HG03060 (cell line): Measurements from ENCODE around the gene CD300LF.

Experiments
- ATAC-seq: cut with Tn5 transposase; IDR thresholded peaks from one replicate; pipeline ENCODE4 v1.9.1; 2021; ENCODE audit warnings: low read depth, moderate number of reproducible peaks; ENCODE audit not compliant: unreplicated experiment

The CD300LF gene

DNA sequence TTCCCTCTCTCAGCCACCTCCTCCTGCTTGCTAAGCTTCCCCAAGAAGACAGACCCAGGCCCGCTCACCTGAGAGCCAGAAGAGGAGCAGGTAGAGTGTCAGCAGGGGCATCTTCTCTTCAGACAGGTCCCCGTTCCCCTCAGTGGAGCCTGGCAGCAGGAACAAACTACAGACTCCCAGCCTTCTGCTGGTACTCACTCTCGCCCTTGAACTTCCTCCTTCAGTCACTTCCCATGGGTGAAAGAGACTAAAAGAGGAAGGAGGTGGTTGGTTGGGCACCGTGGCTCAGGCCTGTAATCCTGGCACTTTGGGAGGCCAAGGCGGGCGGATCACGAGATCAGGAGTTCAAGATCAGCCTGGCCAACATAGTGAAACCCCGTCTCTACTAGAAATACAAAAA, at the start of gene CD300LF:
Gene CD300LF, minus strand, starts transcription at position 168 of the 400 bp plus-strand sequence. Its CDS starts 57 bp downstream, at position 111.
- ATAC-seq, result no peak

DNA sequence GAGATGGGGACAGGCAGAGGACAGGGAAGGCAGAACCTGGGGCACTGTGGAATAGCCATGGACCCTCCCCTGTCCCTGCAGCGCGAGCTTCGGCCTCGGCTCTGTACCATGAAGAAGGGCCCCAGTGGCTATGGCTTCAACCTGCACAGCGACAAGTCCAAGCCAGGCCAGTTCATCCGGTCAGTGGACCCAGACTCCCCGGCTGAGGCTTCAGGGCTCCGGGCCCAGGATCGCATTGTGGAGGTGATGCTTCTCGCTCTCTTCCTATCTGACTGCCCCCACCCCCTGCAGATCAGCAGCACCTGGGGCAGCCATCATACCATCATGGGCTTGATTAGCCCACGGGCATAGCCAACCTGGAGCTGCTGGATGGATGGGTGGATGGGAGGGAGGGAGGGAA, 49.2 kb upstream of the CD300LF start:
- ATAC-seq, result no peak

DNA sequence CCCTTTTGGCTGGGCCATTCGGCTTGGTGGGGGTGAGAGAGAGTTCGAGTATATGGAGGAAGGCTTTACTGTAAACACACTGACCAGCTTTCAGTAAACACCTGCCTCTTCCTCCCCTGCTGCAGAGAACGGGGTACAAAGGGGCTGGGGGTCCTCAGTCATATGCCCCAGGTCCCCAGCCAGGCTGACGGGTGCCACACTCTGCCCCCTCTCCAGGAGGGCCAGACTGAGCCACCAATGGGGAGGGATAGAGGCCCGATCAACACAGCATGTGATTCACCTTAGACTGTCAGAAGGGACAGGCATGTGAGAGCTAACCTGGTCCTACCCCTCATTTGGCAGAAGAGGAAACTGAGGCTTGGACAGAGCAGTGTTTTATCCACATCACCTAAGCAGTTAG, 48.7 kb upstream of the CD300LF start:
- no peak for ATAC-seq

DNA sequence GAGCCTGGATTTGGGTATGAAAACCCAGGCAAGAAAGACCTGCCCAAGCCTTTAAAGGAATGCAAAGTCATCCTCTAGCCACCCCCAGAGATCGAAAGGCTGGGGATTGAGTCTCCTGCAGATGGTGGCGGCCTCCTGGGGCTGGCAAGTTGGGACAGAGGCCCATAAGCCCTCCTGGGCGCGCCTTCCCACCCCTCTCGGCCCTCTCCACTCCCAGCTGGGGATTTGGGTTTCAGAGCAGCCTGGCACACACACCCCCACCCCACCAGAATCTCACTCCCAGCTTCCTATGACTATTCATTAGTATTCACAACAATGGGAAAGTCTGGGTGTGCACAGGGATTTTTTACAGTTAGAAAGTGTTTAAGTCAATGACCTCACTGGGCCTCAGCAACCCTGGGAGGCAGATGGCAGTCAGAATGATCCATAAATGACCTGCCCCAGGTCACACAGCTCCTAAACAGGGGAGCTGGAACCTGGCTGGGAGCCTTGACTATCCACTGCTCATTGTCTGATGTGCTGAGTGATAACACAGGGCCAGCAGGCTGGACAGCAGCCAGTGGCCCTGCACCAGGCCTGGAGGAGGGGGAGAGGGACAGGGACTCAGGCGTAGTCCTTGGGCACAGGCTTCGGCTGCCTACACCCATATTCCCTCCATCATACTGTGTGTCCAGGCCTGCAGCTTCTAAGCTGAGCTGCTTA, 47.8 kb upstream of the CD300LF start:
- ATAC-seq, result no peak

DNA sequence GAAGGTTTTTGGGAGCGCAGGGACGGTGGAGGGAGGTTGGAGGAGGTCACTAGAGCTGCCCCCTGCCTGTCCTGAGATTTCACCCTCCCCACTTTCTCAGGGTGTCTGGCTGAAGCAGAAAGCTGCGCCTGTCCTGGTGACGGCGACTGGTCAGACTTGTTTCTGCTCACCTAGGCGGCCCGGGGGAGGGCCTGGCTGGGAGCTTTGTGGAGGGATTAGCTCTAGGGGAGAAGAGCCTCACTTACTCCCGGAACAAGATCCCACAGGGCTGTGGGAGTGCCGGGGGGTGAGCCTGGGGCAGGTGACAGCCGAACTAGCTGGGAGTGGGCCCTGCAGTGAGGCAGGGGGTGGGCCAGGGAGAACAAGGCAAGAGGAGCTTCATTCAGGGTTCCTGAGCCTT, 47.2 kb upstream of the CD300LF start:
- ATAC-seq, result no peak

DNA sequence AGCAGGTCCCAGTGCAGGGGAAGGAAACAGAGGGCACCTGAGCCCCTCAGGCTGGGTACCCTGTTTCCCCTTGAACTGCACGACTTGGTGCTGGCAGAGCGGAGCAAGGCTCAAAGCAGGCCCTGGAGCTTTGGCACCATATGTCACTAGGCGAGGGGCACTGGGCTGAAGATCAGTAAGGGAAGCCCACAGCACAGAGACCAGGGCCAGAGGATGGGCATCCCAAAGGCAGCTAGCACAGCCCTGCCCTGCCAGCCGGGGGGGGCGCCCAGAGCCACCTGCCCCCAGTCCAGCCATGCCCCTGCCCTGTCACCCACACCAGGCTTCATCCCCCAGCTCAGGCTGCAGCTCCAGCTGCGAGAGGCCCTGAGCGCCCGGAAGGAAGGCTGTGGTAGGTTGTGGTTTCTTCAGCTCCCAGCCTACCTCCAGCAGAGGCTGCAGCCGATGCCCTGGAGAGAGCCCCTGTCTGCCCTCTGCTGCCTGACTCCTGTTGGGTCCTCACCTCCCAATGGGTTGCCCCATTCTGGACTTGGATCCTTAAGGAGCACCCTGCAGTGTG, 46.6 kb upstream of the CD300LF start:
- peak; percentile 59 for ATAC-seq

DNA sequence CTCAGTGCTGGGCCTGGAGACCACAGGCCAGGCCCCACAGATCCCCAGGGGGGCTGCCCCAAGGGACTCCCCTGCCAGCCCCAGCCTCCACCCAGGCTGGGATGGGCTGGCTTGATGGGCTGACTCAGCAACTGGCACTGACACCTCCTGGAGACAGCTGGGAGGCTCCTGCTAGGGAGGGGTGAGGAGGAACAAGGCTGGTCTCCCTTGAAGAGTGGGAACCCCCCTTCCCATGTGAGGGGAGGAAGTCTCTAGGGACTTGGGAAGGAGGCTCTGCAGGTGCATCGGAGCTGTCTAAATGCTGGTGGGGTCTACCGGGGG, 46.1 kb upstream of the CD300LF start:
- no peak for ATAC-seq

DNA sequence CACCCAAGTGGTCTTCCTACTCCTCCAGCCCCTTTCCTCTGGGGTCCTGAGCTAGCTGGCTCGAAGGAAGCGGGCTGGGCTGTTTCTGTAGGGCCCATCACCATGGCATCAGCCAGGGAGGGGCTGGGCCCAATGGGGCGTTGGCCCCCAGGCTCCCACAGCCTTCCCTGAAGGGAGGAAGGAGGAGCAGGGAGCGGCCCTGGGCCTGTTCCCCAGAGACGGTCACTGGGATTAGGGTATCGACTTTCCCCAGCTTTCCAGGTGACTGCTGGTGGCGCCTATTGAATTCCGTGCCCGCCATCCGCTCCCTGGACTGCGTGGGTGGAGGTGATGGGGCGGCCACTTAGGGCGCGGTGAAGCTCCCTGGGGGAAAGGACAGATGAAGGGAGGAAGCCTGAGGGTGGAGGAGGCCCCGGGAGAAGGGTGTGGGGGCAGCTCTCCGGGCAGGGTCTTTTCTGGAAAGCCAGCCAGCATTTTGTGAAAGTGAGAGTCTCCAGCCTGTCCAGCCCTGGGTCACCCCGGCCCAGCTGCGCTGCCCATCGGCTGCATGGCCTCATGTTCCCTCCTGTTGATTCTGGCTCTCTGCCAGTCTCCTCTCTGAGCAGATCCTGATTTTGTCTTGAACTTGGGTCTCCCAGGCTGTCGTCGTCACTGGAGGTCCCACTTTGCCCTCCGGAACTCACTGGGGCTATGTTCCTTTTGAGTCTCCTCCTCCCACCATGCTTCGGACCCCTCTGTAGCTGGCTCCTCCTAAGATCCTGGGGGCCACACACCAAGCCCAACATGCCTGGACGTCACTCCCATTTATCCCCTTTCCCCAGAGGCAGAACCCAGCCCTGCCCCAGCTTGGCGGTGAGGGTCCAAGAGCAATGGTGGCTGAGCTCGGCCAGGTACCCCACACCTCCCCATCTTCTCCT, 45.5 kb upstream of the CD300LF start:
- ATAC-seq, result no peak

DNA sequence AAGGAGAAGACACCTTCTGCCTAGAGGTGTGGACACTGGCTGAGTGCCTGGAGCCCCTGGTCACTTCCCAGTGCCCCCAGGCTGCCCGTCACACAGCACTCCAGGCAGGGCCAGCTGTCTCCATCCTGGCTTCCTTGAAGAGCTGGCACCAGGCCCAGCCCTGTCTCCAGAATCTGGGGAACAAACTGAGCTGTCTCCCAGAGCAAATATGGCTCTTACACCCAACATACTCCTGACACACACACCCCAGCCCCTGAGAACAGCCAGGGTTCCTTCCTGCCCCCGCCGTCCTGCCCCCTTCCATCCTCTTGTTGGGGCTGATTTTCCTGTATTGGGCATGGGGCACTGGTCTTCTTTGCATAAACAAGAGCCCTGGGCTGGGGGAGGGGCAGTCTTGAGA, 44.8 kb upstream of the CD300LF start:
- ATAC-seq, result no peak

DNA sequence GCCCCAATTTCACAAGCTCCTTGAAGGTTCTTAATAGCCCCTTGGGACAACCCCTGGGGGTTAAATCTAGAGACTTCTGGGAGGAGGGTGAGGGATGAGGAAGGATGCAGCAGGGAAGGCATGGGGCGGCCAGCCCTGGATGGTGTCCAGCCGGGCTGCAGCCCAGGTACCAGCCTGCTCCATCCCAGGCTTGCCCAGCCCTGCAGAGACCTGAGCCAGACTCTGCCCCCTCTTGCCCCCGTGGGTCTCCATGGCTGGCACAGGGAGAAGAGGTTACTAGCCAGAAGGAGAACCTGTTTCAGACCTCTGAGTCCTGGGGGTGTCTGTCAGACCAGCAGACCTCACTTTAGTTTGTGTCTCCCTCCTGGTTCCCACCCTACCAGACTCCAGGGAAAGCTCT, 44.2 kb upstream of the CD300LF start:
- no peak for ATAC-seq

DNA sequence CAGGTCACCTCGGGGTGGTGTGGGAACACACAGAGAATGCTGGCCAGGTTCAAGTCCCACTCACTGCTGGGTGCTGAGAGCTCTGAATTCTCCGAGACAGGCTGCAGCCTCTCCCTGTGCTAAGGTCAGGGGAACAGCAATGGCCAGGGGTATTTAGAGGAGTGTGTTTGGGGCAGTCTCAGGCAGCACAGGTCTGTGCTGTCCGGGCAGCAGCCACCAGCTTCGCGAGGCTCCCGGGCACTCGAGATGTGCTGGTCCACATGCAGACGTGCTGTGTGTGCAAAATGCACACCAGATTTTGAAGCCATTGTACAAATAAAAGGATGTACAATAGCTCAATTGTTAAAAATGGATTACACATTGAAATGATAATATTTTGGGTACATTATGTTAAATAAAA, 42.8 kb upstream of the CD300LF start:
- no peak for ATAC-seq

DNA sequence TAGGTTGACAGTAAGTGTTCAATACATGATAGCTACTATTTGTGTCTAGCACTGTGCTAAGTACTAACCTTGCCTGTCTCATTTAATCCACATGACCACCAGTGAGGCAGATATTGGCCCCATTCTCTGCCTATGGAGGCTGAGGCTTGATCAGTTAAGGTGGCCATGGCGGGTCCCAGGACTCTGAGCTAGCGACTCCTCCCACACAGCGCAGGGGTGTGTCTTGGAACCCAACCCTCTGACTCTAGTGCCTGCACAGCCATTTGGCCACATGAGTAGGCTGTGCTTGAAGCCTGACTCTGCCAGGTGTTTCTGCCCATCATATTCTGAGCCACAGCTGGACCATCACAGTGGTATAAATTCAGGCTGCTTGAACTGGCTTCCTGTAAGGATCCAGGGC, 42.1 kb upstream of the CD300LF start:
- ATAC-seq, result no peak

DNA sequence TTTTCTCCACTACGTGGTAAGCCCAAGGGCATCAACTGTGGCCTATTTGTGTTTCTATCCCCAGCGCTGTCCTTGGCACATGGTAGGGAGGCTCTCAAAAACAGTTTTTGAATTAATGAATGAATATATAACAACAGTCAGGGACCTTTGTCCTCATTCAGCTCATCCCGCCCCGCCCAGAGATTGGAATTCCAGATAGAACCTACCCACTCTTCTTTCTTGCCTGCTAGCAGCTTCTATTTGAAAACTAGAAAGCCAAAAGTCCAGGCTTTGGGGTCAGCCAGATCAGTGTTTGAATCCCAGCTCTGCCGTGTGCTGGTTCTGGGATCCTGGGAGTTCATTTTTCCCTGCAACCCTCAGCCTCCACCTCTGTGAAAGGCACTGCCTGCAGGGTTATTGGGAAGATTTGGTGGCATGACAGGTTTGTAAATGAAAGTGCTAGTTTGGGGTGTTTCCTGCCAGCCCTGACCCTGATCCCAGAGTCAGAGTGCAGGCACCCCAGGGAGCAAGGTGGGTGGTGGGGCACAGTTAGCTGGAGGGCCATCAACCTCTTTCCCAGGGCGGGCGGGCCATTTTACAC, 40.2 kb upstream of the CD300LF start:
- no peak for ATAC-seq

DNA sequence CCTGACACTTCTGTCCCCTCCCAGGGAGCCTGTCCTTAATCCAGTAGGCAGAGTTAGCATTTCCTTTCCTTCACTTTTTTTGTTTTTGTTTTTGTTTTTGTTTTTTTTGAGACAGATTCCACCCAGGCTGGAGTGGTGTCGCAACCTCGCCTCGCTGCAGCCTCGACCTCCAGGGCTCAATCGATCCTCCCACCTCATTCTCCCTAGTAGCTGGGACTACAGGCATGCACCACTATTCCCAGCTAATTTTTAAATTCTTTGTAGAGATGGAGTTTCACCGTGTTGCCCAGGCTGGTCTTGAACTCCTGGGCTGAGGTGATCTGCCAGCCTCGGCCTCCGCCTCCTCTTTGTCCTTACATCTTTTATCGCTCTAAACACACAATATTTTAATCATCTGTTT, 39.7 kb upstream of the CD300LF start:
- no peak for ATAC-seq

DNA sequence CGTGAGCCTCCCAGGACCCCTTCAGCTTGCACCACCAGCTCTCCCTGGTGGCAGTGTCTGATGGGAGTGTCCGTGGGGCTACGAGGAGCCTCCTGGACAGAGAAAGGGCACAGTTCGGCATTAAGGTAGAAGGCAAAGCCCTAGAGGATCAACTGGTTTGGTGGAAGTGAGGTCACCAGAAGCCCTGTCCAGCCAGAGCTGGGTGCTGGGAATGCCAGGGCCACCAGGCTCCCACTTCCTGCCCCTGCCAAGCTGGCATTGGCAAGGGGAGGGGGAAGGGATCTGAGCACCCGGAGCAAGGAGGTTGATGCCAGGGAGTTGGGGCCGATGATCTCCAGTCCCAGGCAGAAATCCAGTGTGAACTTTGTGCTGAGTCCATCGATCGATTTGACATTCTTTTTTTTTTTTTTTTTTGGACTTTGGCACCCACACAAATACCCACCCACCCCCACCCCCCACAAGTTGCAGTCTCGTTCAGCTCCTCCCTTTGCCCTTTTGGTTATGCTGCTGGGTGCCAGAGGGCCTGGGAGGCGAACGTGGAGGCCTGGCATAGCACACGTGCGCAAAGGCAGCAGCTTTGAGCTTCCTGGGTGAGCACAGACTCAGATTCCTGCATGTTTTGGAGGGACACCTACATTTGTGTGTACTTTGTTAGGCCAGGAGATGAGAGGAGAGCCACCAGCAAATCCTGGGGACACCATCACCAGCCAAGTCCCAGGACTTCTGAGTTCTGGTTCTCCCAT, 37.8 kb upstream of the CD300LF start:
- ATAC-seq, result no peak

DNA sequence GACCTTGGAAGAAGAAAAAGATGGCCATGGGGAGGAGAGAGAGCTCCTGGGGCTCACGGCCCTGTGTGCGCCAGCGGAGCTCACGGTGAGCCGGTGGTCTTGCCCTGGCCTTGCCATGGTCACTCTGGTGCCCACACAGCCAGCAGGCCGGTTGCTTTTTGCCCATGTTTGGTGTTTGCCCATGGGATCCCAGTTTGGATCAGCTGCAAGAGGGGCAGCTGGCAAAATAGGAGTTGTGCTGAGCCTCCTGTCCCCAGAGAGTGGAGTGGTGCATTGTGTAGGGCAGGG, 37.3 kb upstream of the CD300LF start:
- ATAC-seq, result no peak

DNA sequence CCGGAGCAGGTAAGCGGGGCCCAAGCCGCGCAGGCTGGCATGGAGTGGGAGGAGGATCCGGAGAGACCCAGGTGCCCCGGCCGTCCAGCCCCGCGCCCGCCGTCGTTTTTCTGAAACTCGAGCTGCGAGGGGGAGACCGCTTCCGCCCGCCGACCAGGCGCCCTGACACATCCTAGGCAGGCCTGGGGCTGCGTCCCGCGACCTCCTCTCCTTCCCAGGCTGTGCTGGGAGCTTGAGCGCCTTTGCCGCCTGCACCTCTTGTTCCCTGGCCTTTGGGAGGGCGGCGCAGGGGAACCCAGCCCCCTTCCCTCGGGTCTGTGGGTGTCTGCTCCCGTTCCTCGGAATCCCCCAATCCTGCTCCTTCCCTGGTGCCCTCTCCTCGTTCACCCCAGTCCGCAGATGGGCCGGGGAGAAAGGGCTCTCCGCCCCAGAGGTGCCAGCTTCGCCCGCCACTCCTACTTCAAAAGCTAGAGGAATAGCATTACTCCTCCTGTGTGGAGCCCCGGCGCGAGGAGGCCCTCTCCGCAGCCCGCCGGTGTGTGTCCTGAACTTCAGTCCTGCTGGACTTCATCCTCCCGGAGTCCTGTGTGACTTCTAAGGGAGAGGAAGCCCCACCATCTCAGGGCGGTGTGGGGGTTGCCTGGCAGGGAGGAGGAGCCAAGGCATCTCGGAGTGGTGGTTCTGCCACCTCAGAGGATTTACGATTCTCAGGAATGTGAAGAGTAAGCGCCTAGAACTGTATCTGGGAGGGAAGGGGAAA, 36.7 kb upstream of the CD300LF start:
- no peak for ATAC-seq

DNA sequence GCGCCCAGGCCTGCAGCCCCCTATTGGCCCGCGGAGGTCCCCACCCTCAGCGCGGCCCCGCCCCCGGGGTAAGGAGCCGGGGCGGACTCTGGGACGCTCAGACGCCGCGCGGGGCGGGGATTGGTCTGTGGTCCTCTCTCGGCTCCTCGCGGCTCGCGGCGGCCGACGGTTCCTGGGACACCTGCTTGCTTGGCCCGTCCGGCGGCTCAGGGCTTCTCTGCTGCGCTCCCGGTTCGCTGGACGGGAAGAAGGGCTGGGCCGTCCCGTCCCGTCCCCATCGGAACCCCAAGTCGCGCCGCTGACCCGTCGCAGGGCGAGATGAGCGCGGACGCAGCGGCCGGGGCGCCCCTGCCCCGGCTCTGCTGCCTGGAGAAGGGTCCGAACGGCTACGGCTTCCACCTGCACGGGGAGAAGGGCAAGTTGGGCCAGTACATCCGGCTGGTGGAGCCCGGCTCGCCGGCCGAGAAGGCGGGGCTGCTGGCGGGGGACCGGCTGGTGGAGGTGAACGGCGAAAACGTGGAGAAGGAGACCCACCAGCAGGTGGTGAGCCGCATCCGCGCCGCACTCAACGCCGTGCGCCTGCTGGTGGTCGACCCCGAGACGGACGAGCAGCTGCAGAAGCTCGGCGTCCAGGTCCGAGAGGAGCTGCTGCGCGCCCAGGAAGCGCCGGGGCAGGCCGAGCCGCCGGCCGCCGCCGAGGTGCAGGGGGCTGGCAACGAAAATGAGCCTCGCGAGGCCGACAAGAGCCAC, 36.0 kb upstream of the CD300LF start, which contains the start of gene NHERF1:
Gene NHERF1, plus strand, starts transcription at position 100 of the 750 bp plus-strand sequence. Its CDS starts 219 bp downstream, at position 319.
- ATAC-seq, result peak; percentile 16

DNA sequence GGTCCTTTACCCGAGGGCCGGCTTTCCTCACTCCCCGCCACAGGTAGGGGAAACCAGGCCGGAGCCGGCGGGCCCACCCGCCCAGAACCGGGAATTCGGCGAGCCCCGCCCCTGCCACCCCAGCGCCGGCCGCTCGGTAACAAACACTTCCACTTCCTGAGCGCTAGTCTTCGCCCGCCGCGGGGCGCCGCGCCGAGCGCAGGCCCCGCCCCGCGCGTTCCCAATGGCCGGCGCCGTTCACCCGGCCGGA, 35.5 kb upstream of the CD300LF start:
- ATAC-seq, result peak; percentile 53

DNA sequence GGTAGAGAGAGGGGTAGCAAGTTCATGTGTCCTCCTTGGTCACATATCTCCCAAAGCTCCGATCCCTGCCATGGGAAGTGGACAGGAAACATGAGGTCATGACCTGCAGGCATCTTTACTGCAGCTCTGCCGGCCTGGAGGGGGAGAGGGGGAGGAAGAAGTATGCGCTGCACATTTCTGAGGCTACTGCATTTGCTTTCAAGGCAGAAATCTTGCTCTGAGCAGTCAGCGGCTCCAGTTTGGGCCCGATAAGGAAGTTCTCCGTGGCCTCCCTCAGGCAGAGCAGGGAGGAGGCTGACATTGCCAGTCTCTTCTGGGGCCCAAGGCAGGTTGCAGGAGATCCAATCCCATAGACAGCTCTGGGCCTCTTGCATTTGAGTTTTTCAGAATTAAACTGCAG, 34.2 kb upstream of the CD300LF start:
- ATAC-seq, result no peak
